Measurements from ENCODE around the gene POLR1D. TPM values are rescaled to one million over a fixed set of nuclear protein-coding genes. Genes with fewer than 3 reads are reported as not detected.

POLR1D gene
- total and polyA plus RNA-seq, 4 donors = 31.4 to 45.0 (median 33.6) TPM

DNA sequence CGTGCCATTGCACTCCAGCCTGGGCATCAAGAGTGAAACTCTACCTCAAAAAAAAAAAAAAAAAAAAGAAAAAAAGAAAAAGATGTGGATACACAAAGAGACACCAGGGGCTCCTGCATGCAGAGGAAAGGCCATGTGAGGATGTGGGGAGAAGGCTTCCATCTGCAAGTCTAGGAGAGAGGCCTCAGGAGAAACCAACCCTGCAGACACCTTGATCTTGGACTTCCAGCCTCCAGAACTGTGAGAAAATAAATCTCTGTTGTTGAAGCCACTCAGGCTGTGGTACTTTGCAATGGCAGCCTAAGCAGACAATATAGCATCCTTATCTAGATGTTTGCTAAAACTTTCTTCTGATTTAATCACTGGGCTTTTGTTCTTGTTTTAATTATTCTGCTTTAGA is 50.3 kb downstream of the POLR1D start:
- H3K4me3 ChIP-seq (ENCODE audit: low read depth in 1 of 3, low read length in 3 of 3) = no peak overlapping the region
- H3K36me3 ChIP-seq (ENCODE audit: control insufficient read depth in 4 of 4, insufficient read depth in 3 of 4, low read depth in 1 of 4, low read length in 3 of 4) = no peaks in the 10 kb centered on the region
- no peaks in the 10 kb centered on the region for H3K27me3 ChIP-seq (ENCODE audit: control insufficient read depth in 4 of 4, insufficient read depth in 4 of 4, low read length in 3 of 4)
- no peaks in the 10 kb centered on the region for H3K4me1 ChIP-seq (ENCODE audit: control insufficient read depth in 4 of 4, insufficient read depth in 4 of 4, low read length in 3 of 4)
- 95% methylated on average over 1 of the region's 1 CpG for WGBS
- H3K9ac ChIP-seq (ENCODE audit: low read depth in 1 of 2, low read length in 2 of 2) = no peak overlapping the region
- no peak overlapping the region for H3K27ac ChIP-seq (ENCODE audit: low read depth in 1 of 2, low read length in 2 of 2)
- no peak for DNase-seq (ENCODE audit: low spot score)
- H3K9me3 ChIP-seq (ENCODE audit: control insufficient read depth in 4 of 4, low read length in 3 of 4) = no peaks in the 10 kb centered on the region
- TF ChIP-seq FOXA1 (IDR thresholded peaks at IDR 0.05) (no peak), SP1 (IDR thresholded peaks at IDR 0.05) (no peak), HNF4A (conservative IDR thresholded peaks at IDR 0.05) (no peak), HNF4G (IDR thresholded peaks at IDR 0.05) (no peak)
- TF ChIP-seq, protein P1, sequence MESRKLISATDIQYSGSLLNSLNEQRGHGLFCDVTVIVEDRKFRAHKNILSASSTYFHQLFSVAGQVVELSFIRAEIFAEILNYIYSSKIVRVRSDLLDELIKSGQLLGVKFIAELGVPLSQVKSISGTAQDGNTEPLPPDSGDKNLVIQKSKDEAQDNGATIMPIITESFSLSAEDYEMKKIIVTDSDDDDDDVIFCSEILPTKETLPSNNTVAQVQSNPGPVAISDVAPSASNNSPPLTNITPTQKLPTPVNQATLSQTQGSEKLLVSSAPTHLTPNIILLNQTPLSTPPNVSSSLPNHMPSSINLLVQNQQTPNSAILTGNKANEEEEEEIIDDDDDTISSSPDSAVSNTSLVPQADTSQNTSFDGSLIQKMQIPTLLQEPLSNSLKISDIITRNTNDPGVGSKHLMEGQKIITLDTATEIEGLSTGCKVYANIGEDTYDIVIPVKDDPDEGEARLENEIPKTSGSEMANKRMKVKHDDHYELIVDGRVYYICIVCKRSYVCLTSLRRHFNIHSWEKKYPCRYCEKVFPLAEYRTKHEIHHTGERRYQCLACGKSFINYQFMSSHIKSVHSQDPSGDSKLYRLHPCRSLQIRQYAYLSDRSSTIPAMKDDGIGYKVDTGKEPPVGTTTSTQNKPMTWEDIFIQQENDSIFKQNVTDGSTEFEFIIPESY (IDR thresholded peaks at IDR 0.05) = no peak
- TF ChIP-seq, protein P2, sequence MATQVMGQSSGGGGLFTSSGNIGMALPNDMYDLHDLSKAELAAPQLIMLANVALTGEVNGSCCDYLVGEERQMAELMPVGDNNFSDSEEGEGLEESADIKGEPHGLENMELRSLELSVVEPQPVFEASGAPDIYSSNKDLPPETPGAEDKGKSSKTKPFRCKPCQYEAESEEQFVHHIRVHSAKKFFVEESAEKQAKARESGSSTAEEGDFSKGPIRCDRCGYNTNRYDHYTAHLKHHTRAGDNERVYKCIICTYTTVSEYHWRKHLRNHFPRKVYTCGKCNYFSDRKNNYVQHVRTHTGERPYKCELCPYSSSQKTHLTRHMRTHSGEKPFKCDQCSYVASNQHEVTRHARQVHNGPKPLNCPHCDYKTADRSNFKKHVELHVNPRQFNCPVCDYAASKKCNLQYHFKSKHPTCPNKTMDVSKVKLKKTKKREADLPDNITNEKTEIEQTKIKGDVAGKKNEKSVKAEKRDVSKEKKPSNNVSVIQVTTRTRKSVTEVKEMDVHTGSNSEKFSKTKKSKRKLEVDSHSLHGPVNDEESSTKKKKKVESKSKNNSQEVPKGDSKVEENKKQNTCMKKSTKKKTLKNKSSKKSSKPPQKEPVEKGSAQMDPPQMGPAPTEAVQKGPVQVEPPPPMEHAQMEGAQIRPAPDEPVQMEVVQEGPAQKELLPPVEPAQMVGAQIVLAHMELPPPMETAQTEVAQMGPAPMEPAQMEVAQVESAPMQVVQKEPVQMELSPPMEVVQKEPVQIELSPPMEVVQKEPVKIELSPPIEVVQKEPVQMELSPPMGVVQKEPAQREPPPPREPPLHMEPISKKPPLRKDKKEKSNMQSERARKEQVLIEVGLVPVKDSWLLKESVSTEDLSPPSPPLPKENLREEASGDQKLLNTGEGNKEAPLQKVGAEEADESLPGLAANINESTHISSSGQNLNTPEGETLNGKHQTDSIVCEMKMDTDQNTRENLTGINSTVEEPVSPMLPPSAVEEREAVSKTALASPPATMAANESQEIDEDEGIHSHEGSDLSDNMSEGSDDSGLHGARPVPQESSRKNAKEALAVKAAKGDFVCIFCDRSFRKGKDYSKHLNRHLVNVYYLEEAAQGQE (IDR thresholded peaks at IDR 0.05) = no peak
- TF ChIP-seq, protein P3, sequence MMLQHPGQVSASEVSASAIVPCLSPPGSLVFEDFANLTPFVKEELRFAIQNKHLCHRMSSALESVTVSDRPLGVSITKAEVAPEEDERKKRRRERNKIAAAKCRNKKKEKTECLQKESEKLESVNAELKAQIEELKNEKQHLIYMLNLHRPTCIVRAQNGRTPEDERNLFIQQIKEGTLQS (IDR thresholded peaks at IDR 0.05) = no peak

Other genes with a start within 250 kb of the POLR1D start
- 10 to 100 TPM; 66.4 to 83.6 TPM for gene GTF3A, start 197.3 kb upstream of the POLR1D start, total RNA-seq
- gene GTF3A, start 197.3 kb upstream of the POLR1D start, polyA plus RNA-seq = 100 to 1,000 TPM; 110 to 144 TPM
- 10 to 100 TPM; 28.0 to 31.0 TPM for gene MTIF3, start 171.3 kb upstream of the POLR1D start, total RNA-seq
- gene MTIF3, start 171.3 kb upstream of the POLR1D start, polyA plus RNA-seq = 10 to 100 TPM; 34.5 to 62.1 TPM
- 10 to 100 TPM; 13.8 to 25.9 TPM for gene LNX2, start 1.4 kb upstream of the POLR1D start, total RNA-seq
- 10 to 100 TPM in 1 of 2 donors, 1 to 10 TPM in 1; 6.2 to 12.8 TPM for gene LNX2, start 1.4 kb upstream of the POLR1D start, polyA plus RNA-seq
- gene GSX1, start 170.6 kb downstream of the POLR1D start, total RNA-seq = not detected
- not detected for gene GSX1, start 170.6 kb downstream of the POLR1D start, polyA plus RNA-seq